ENCODE data around the gene JARID2.
A peak's percentile ranks its signal among the peaks of the same experiment; 100 is the strongest.

The JARID2 gene

GRCh38 chr6:15250187-15251168, 4.6 kb downstream of the JARID2 start:
- no peaks in the 10 kb centered on the region for H3K9me2 ChIP-seq (replicated peaks; ENCODE audit: insufficient read depth, low read length)
- H3K9ac ChIP-seq (ENCODE audit: low read length) = no peak overlapping the region
- peaks cover 29% of the 10 kb centered on the region for H3K4me1 ChIP-seq (ENCODE audit: low read length)
- H3K36me3 ChIP-seq (replicated peaks; ENCODE audit: insufficient read depth, low read length) = peaks cover 3% of the 10 kb centered on the region; the same call in 1 of the 2 replicates
- H3K27ac ChIP-seq (ENCODE audit: low read length) = no peak overlapping the region
- TF ChIP-seq EZH2phosphoT487 (IDR thresholded peaks at IDR 0.05; ENCODE audit: low read length) (no peak), CTCF (IDR thresholded peaks at IDR 0.05; ENCODE audit: low read length) (no peak), EZH2 (optimal IDR thresholded peaks at IDR 0.05; ENCODE audit: low read depth, low read length) (no peak)
- H3K79me2 ChIP-seq (ENCODE audit: low read length) = peaks cover 83% of the 10 kb centered on the region
- no peak overlapping the region for H2AFZ ChIP-seq (ENCODE audit: low read length)
- H3K4me2 ChIP-seq (ENCODE audit: low read depth, low read length) = peak overlapping the region; percentile 71; the same call in 1 of the 2 replicates
- H3K27me3 ChIP-seq (replicated peaks; ENCODE audit: insufficient read depth, low read length) = no peaks in the 10 kb centered on the region
- H3K9me3 ChIP-seq (replicated peaks; ENCODE audit: insufficient read depth, low read length) = no peaks in the 10 kb centered on the region
- 0 out of 2 replicates have a peak overlapping the region, but pooled peaks have one; percentile 66 for H3K4me3 ChIP-seq (ENCODE audit: low read length)
- H4K20me1 ChIP-seq (ENCODE audit: insufficient read depth, low read length) = no peaks in the 10 kb centered on the region
- H3F3A ChIP-seq (ENCODE audit: insufficient read depth, low read length) = peaks cover 23% of the 10 kb centered on the region
- DNase-seq = no peak

GRCh38 chr6:15252195-15252594, 6.3 kb downstream of the JARID2 start:
- Histone ChIP-seq H3K79me2 (ENCODE audit: low read length) (peaks cover 84% of the 10 kb centered on the region), H2AFZ (ENCODE audit: low read length) (no peak overlapping the region), H3K9ac (ENCODE audit: low read length) (no peak overlapping the region), H3K4me3 (ENCODE audit: low read length) (no peak overlapping the region), H3F3A (ENCODE audit: insufficient read depth, low read length) (peaks cover 35% of the 10 kb centered on the region), H3K4me2 (ENCODE audit: low read depth, low read length) (no peak overlapping the region), H3K36me3 (replicated peaks; ENCODE audit: insufficient read depth, low read length) (peaks cover 3% of the 10 kb centered on the region; the same call in 1 of the 2 replicates), H3K4me1 (ENCODE audit: low read length) (peaks cover 44% of the 10 kb centered on the region), H3K27ac (ENCODE audit: low read length) (peak overlapping the region; percentile 14; the same call in 1 of the 2 replicates), H4K20me1 (ENCODE audit: insufficient read depth, low read length) (no peaks in the 10 kb centered on the region), H3K9me2 (replicated peaks; ENCODE audit: insufficient read depth, low read length) (no peaks in the 10 kb centered on the region), H3K9me3 (replicated peaks; ENCODE audit: insufficient read depth, low read length) (no peaks in the 10 kb centered on the region), H3K27me3 (replicated peaks; ENCODE audit: insufficient read depth, low read length) (no peaks in the 10 kb centered on the region)
- no peak for DNase-seq
- TF ChIP-seq EZH2phosphoT487 (IDR thresholded peaks at IDR 0.05; ENCODE audit: low read length) (no peak), CTCF (IDR thresholded peaks at IDR 0.05; ENCODE audit: low read length) (no peak)

- Histone ChIP-seq H3K4me3 (ENCODE audit: low read length) (no peak overlapping the region), H3K79me2 (ENCODE audit: low read length) (peaks cover 89% of the 10 kb centered on the region), H3K4me1 (ENCODE audit: low read length) (peaks cover 57% of the 10 kb centered on the region), H3K9me3 (replicated peaks; ENCODE audit: insufficient read depth, low read length) (no peaks in the 10 kb centered on the region), H3K36me3 (replicated peaks; ENCODE audit: insufficient read depth, low read length) (peaks cover 3% of the 10 kb centered on the region; the same call in 1 of the 2 replicates), H3K27ac (ENCODE audit: low read length) (peak overlapping the region; percentile 14; the same call in 1 of the 2 replicates), H3K27me3 (replicated peaks; ENCODE audit: insufficient read depth, low read length) (no peaks in the 10 kb centered on the region), H3F3A (ENCODE audit: insufficient read depth, low read length) (peaks cover 30% of the 10 kb centered on the region), H4K20me1 (ENCODE audit: insufficient read depth, low read length) (no peaks in the 10 kb centered on the region), H2AFZ (ENCODE audit: low read length) (no peak overlapping the region), H3K9me2 (replicated peaks; ENCODE audit: insufficient read depth, low read length) (no peaks in the 10 kb centered on the region), H3K4me2 (ENCODE audit: low read depth, low read length) (peak overlapping the region; percentile 18; the same call in 1 of the 2 replicates), H3K9ac (ENCODE audit: low read length) (no peak overlapping the region)
- TF ChIP-seq EZH2phosphoT487 (IDR thresholded peaks at IDR 0.05; ENCODE audit: low read length) = no peak
- no peak for TF ChIP-seq EZH2 (optimal IDR thresholded peaks at IDR 0.05; ENCODE audit: low read depth, low read length)
- no peak for TF ChIP-seq CTCF (IDR thresholded peaks at IDR 0.05; ENCODE audit: low read length)
- DNase-seq = no peak
Measured at GRCh38 chr6:15253203-15254022, 7.5 kb downstream of the JARID2 start.
